Gastroesophageal sphincter (tissue), 4 donors: ENCODE results near the gene ETV6. TPM values are rescaled to one million over a fixed set of nuclear protein-coding genes. Genes with fewer than 3 reads are reported as not detected.

ENCODE experiments used
- ATAC-seq: fragments of 150-250 bp; one replicate; pipeline ENCODE4 v1.9.1; 2016; ENCODE audit warnings: mild to moderate bottlenecking, moderate library complexity
- H3K27ac ChIP-seq, 4 donors: fragments of 200-600 bp; sonication (generic) in 3 of 4; 1 replicate in 3 of 4; 2 replicates in 1 of 4; pipeline ENCODE4 v1.5.1; 2016 to 2019
- H3K27me3 ChIP-seq: fragments of 200-600 bp; sonication (generic); one replicate; pipeline ENCODE4 v1.5.1; 2019
- H3K36me3 ChIP-seq, 2 donors: fragments of 200-600 bp; sonication (generic); one replicate each; pipeline ENCODE4 v1.5.1; 2019; ENCODE audit warnings: control low read depth in 1 of 2
- H3K4me1 ChIP-seq, 3 donors: fragments of 200-600 bp; sonication (generic); 1 replicate in 2 of 3; 2 replicates in 1 of 3; pipeline ENCODE4 v1.5.1; 2016 to 2019; ENCODE audit warnings: control low read depth in 2 of 3
- H3K4me3 ChIP-seq, 2 donors: fragments of 200-600 bp; sonication (generic); one replicate each; pipeline ENCODE4 v1.5.1; 2019; ENCODE audit warnings: mild to moderate bottlenecking in 1 of 2, moderate library complexity in 1 of 2
- H3K9me3 ChIP-seq, 3 donors: fragments of 200-600 bp; sonication (generic); one replicate each; pipeline ENCODE4 v1.5.1; 2017 to 2019; ENCODE audit warnings: control low read depth in 2 of 3
- EP300 ChIP-seq: sonication (generic); formaldehyde crosslinking; IDR thresholded peaks from one replicate; pipeline ENCODE4 v1.6.1; 2017; ENCODE audit warnings: antibody characterized with exemption, mild to moderate bottlenecking
- POLR2A ChIP-seq, 2 donors: fragments of 450-650 bp; IDR thresholded peaks; one replicate each; pipeline ENCODE4 v1.6.1; 2017; ENCODE audit warnings: antibody characterized with exemption in 2 of 2, mild to moderate bottlenecking in 2 of 2, moderate library complexity in 1 of 2
- POLR2AphosphoS5 ChIP-seq: sonication (generic); formaldehyde crosslinking; IDR thresholded peaks from one replicate; pipeline ENCODE4 v1.6.1; 2017; ENCODE audit warnings: antibody characterized with exemption
- WGBS, 2 donors: methylation state at CpG; one replicate each; pipeline ENCODE4 v1.1.5; 2018; ENCODE audit warnings: low coverage in 1 of 2; 5-methylcytosine and 5-hydroxymethylcytosine counted together
- total RNA-seq, 4 donors: library from RNA; depleted of rRNA; stranded (reverse); fragments of >200 nt; gene quantifications; one replicate each; pipeline ENCODE4 v1.1.0, GENCODE V29; 2016
- TF ChIP-seq, protein P1 (sequence below), 4 experiments: fragments of 200-600 bp in 2 of 4; fragments of 450-650 bp in 2 of 4; sonication (generic) in 1 of 4; IDR thresholded peaks; one replicate each; pipeline ENCODE4 v1.5.1; 2017 to 2019; ENCODE audit warnings: antibody characterized with exemption in 4 of 4, mild to moderate bottlenecking in 2 of 4, moderate library complexity in 2 of 4

The ETV6 gene
- total RNA-seq, 4 donors from 2014 or later, result 18.7 to 30.1 (median 21.1) TPM

- Histone ChIP-seq H3K4me3 (no peak overlapping the region), H3K9me3 (no peaks in the 10 kb centered on the region), H3K27me3 (no peaks in the 10 kb centered on the region), H3K36me3 (no peaks in the 10 kb centered on the region), H3K27ac (peak overlapping the region; percentile 85 to 100 (median 94)), H3K4me1 (peaks cover 54 to 96% (median 59%) of the 10 kb centered on the region in 3 donors)
- no peak for ATAC-seq
- TF ChIP-seq POLR2AphosphoS5 (no peak), EP300 (no peak), POLR2A (IDR thresholded peaks at IDR 0.05) (no peak)
- TF ChIP-seq, protein P1, sequence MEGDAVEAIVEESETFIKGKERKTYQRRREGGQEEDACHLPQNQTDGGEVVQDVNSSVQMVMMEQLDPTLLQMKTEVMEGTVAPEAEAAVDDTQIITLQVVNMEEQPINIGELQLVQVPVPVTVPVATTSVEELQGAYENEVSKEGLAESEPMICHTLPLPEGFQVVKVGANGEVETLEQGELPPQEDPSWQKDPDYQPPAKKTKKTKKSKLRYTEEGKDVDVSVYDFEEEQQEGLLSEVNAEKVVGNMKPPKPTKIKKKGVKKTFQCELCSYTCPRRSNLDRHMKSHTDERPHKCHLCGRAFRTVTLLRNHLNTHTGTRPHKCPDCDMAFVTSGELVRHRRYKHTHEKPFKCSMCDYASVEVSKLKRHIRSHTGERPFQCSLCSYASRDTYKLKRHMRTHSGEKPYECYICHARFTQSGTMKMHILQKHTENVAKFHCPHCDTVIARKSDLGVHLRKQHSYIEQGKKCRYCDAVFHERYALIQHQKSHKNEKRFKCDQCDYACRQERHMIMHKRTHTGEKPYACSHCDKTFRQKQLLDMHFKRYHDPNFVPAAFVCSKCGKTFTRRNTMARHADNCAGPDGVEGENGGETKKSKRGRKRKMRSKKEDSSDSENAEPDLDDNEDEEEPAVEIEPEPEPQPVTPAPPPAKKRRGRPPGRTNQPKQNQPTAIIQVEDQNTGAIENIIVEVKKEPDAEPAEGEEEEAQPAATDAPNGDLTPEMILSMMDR (IDR thresholded peaks at IDR 0.05), result no peak
- 55 to 59% methylated on average over 5 to 8 of the region's 8 CpGs for WGBS, 2 donors
These were observed 112.5 kb downstream of the ETV6 start for GRCh38 chr12:11761869-11762567.

DNA sequence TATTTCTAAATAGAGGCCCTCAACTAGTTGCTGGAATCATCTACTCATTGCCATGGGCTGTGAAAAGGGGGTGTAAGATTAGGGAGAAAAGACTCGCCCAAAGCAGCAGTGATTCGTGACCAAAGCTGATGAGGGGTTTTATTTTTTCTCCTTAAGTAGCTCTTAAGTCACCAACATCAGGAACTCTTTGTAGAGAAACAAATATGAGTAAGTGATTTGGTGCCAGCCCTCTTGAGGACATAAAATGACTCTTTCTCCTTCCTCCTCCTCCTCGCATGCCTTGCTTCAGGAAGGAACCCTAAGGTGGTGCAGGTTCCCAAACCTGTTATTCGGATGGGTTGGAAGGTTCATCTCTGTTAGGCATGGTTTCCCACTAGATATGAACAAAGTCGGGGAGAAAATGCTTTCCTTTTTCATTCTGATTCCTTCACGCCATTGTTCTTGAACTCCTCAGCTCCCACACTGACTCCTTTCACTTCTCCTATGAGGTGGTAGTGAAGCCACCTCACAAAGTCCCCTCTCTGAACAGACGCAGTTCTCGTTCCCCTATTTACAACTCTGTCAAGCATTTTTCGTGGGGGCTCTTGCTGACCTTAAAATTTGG, 113.4 kb downstream of the ETV6 start:
- TF ChIP-seq, protein P1 (IDR thresholded peaks at IDR 0.05), result no peak
- TF ChIP-seq POLR2AphosphoS5, result no peak
- no peak for TF ChIP-seq EP300
- no peak for TF ChIP-seq POLR2A (IDR thresholded peaks at IDR 0.05)
- no peak for ATAC-seq
- Histone ChIP-seq H3K27me3 (no peaks in the 10 kb centered on the region), H3K36me3 (no peaks in the 10 kb centered on the region), H3K4me3 (no peak overlapping the region), H3K27ac (peak overlapping the region; percentile 85 to 100 (median 94)), H3K9me3 (no peaks in the 10 kb centered on the region), H3K4me1 (peaks cover 57 to 96% (median 62%) of the 10 kb centered on the region in 3 donors)
- WGBS, 2 donors, result 53 to 75% methylated on average over 8 of the region's 9 CpGs

GRCh38 chr12:11763760-11764520, 114.5 kb downstream of the ETV6 start:
- H3K27ac ChIP-seq, result peak overlapping the region; percentile 85 to 100 (median 94)
- WGBS, 2 donors, result 41 to 43% methylated on average over 6 of the region's 7 CpGs
- no peaks in the 10 kb centered on the region for H3K27me3 ChIP-seq
- no peak overlapping the region for H3K4me3 ChIP-seq
- TF ChIP-seq POLR2A (IDR thresholded peaks at IDR 0.05) (no peak), POLR2AphosphoS5 (peak; percentile 70)
- no peaks in the 10 kb centered on the region for H3K36me3 ChIP-seq
- H3K4me1 ChIP-seq, result peaks cover 55 to 96% (median 60%) of the 10 kb centered on the region in 3 donors
- peak; percentile 28 for ATAC-seq
- no peaks in the 10 kb centered on the region for H3K9me3 ChIP-seq

- Histone ChIP-seq H3K36me3 (no peaks in the 10 kb centered on the region), H3K4me3 (no peak overlapping the region), H3K27ac (peak overlapping the region; percentile 85 to 100 (median 94)), H3K4me1 (peaks cover 57 to 96% (median 59%) of the 10 kb centered on the region in 3 donors), H3K27me3 (no peaks in the 10 kb centered on the region), H3K9me3 (no peaks in the 10 kb centered on the region)
- no peak for ATAC-seq
- no peak for TF ChIP-seq EP300
- TF ChIP-seq, protein P1 (IDR thresholded peaks at IDR 0.05), result no peak
- no peak for TF ChIP-seq POLR2AphosphoS5
- TF ChIP-seq POLR2A (IDR thresholded peaks at IDR 0.05), result no peak
These were observed 115.4 kb downstream of the ETV6 start for GRCh38 chr12:11764837-11765236.

DNA sequence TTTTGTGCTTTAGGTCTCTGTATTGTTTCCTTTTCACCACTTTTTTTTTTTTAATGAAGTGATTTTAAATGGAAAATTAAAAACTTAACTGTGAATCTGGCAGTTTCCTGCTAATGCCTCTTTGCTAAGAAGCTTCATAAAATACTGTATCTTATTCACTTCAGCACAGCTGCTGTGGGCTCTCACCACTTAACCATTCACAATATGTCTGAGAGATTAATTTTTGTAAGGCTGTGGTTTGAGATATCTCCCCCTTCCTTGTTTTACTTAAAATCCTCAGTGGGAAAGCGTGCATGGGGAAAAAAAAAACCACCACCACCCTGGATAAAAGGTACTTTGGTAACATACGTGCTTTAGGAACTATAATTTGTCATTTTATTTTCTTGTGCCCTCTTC, 115.9 kb downstream of the ETV6 start:
- no peak overlapping the region for H3K4me3 ChIP-seq

More for the DNA sequence above, 115.9 kb downstream of the ETV6 start:
- Histone ChIP-seq H3K27ac (peak overlapping the region; percentile 85 to 100 (median 94)), H3K27me3 (no peaks in the 10 kb centered on the region), H3K36me3 (no peaks in the 10 kb centered on the region), H3K9me3 (no peaks in the 10 kb centered on the region), H3K4me1 (peaks cover 57 to 96% (median 57%) of the 10 kb centered on the region in 3 donors)
- WGBS, 2 donors, result 30 to 33% methylated on average over 2 of the region's 2 CpGs
- ATAC-seq, result no peak
- TF ChIP-seq POLR2AphosphoS5, result no peak
- no peak for TF ChIP-seq POLR2A (IDR thresholded peaks at IDR 0.05)
- no peak for TF ChIP-seq EP300
- TF ChIP-seq, protein P1 (IDR thresholded peaks at IDR 0.05), result no peak
